Measurements from ENCODE around the gene INA. TPM values are rescaled to one million over a fixed set of nuclear protein-coding genes. Genes with fewer than 3 reads are reported as not detected.
A peak's percentile ranks its signal among the peaks of the same experiment; 100 is the strongest.
"Not testable (repeated sequence)": the region's sequence is repeated elsewhere in the genome, so short reads cannot be mapped to it uniquely, and the experiment has no call there.

INA gene
- polyA plus RNA-seq, 1 donor, result 16.9 TPM

GRCh38 chr10:103244666-103245271 lies 32.2 kb upstream of the INA start:
- Histone ChIP-seq H3K27me3 (ENCODE audit: control insufficient read depth, insufficient read depth, low read length) (no peaks in the 10 kb centered on the region), H3K36me3 (ENCODE audit: control insufficient read depth, insufficient read depth, low read length) (no peaks in the 10 kb centered on the region), H3K9me3 (ENCODE audit: control insufficient read depth, low read depth, low read length) (no peaks in the 10 kb centered on the region), H3K4me1 (ENCODE audit: control insufficient read depth, insufficient read depth, low read length) (peaks cover 25% of the 10 kb centered on the region), H3K27ac (ENCODE audit: low read length) (no peak overlapping the region), H3K4me3 (ENCODE audit: low read length) (no peak overlapping the region)
- peak; percentile 70 to 81 for DNase-seq
- WGBS (ENCODE audit: insufficient coverage, low lambda C conversion rate), result no CpG with 5 or more reads among the region's 9 CpGs

- 100% methylated on average over 3 of the region's 7 CpGs for WGBS (ENCODE audit: insufficient coverage, low lambda C conversion rate)
- DNase-seq; H3K27me3 ChIP-seq (ENCODE audit: control insufficient read depth, insufficient read depth, low read length); H3K4me3 ChIP-seq (ENCODE audit: low read length); H3K27ac ChIP-seq (ENCODE audit: low read length); H3K9me3 ChIP-seq (ENCODE audit: control insufficient read depth, low read depth, low read length); H3K36me3 ChIP-seq (ENCODE audit: control insufficient read depth, insufficient read depth, low read length): not testable (repeated sequence)
- peaks cover 17% of the 10 kb centered on the region for H3K4me1 ChIP-seq (ENCODE audit: control insufficient read depth, insufficient read depth, low read length)
Observed at GRCh38 chr10:103245587-103245986, 31.4 kb upstream of the INA start, which contains the start of gene RPEL1. Gene RPEL1 (plus strand): TSS chr10:103245887. CDS start chr10:103245997, 110 bp downstream.

DNA sequence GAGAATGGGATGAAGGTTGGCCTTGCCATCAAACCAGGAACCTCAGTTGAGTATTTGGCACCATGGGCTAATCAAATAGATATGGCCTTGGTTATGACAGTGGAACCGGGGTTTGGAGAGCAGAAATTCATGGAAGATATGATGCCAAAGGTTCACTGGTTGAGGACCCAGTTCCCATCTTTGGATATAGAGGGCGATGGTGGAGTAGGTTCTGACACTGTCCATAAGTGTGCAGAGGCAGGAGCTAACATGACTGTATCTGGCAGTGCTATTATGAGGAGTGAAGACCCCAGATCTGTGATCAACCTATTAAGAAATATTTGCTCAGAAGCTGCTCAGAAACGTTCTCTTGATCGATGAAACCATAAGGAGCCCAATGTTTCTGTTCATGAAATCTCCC lies 30.6 kb upstream of the INA start:
- no peak overlapping the region for H3K27ac ChIP-seq (ENCODE audit: low read length)
- 40% methylated on average over 1 of the region's 4 CpGs for WGBS (ENCODE audit: insufficient coverage, low lambda C conversion rate)
- DNase-seq, result no peak
- H3K36me3 ChIP-seq (ENCODE audit: control insufficient read depth, insufficient read depth, low read length), result no peaks in the 10 kb centered on the region
- peaks cover 6% of the 10 kb centered on the region for H3K9me3 ChIP-seq (ENCODE audit: control insufficient read depth, low read depth, low read length)
- H3K27me3 ChIP-seq (ENCODE audit: control insufficient read depth, insufficient read depth, low read length), result no peaks in the 10 kb centered on the region
- H3K4me3 ChIP-seq (ENCODE audit: low read length), result no peak overlapping the region
- H3K4me1 ChIP-seq (ENCODE audit: control insufficient read depth, insufficient read depth, low read length), result peaks cover 10% of the 10 kb centered on the region

DNA sequence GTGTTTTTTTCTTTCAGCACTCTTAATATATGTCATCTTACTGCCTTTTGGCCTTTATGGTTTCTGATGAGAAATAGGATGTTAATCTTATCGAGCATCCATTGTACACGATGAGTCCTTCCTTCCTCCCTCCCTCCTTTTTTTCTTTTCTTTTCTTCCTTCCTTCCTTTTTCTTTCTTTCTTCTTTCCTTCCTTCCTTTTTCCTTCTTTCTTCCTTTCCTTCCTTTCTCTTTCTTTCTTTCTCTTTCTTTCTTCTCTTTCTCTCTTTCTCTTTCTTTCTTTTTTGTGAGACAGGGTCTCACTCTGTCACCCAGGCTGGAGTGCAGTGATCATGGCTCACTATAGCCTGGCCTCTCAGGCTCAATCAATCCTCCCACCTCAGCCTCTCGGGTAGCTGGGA lies 22.8 kb upstream of the INA start:
- H3K4me1 ChIP-seq (ENCODE audit: control insufficient read depth, insufficient read depth, low read length), result no peaks in the 10 kb centered on the region
- 97% methylated on average over 2 of the region's 3 CpGs for WGBS (ENCODE audit: insufficient coverage, low lambda C conversion rate)
- H3K9me3 ChIP-seq (ENCODE audit: control insufficient read depth, low read depth, low read length), result peaks cover 6% of the 10 kb centered on the region
- H3K4me3 ChIP-seq (ENCODE audit: low read length), result no peak overlapping the region
- H3K36me3 ChIP-seq (ENCODE audit: control insufficient read depth, insufficient read depth, low read length), result no peaks in the 10 kb centered on the region
- no peaks in the 10 kb centered on the region for H3K27me3 ChIP-seq (ENCODE audit: control insufficient read depth, insufficient read depth, low read length)
- H3K27ac ChIP-seq (ENCODE audit: low read length), result no peak overlapping the region
- no peak for DNase-seq

DNA sequence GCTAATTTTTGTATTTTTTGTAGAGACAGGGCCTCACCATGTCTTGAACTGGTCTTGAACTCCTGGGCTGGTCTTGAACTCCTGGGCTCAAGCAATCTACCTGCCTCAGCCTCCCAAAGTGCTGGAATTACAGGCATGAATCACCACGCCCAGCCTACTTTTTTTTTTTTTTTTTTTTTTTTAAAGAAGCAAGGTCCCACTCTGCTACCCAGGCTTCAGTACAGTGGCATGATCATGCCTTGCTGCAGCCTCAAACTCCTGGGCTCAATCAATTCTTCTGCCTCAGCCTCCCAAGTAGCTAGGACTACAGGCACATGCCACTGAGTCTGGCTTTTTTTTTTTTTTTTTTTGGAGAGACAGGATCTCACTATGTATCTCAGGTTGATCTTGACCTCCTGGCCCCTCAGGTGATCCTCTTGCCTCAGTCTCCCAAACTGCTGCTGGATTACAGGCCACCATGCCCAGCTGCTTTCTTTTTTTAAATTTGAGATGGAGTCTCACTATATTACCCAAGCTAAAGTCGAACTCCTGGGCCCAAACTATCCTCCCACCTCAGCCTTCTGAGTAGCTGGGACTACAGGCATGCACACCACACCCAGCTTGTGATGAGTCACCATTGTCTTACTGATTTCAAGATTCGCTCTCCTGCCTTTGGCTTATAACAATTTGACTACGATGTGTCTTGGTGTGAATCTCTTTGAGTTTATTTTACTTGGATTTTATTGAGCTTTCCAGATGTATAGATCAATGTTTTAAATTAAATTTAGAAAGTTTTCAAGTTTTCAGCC lies 22.2 kb upstream of the INA start:
- H3K36me3 ChIP-seq (ENCODE audit: control insufficient read depth, insufficient read depth, low read length), result no peaks in the 10 kb centered on the region
- WGBS (ENCODE audit: insufficient coverage, low lambda C conversion rate), result 83% methylated on average over 2 of the region's 4 CpGs
- no peak overlapping the region for H3K4me3 ChIP-seq (ENCODE audit: low read length)
- DNase-seq, result no peak
- no peak overlapping the region for H3K27ac ChIP-seq (ENCODE audit: low read length)
- H3K27me3 ChIP-seq (ENCODE audit: control insufficient read depth, insufficient read depth, low read length), result no peaks in the 10 kb centered on the region
- peaks cover 6% of the 10 kb centered on the region for H3K9me3 ChIP-seq (ENCODE audit: control insufficient read depth, low read depth, low read length)
- H3K4me1 ChIP-seq (ENCODE audit: control insufficient read depth, insufficient read depth, low read length), result no peaks in the 10 kb centered on the region

DNA sequence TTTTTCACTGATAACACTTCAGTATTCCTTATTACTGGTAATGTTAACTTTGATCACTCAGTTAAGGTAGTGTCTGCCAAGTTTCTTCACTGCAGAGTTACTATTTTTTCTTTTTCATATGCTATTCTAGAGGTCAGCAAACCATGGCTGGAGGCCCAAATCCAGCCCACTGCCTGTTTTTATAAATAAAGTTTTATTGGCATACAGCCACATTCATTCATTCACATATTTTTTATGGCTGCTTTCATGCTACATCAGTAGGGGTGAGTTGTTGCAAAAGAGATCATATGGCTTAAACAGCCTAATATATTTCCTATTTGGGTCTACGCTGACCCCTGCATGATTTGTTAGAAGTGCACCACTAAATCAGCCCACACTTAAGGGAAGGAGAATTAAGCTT lies 20.3 kb upstream of the INA start:
- no peaks in the 10 kb centered on the region for H3K27me3 ChIP-seq (ENCODE audit: control insufficient read depth, insufficient read depth, low read length)
- no CpG with 5 or more reads among the region's 1 CpG for WGBS (ENCODE audit: insufficient coverage, low lambda C conversion rate)
- H3K4me1 ChIP-seq (ENCODE audit: control insufficient read depth, insufficient read depth, low read length), result no peaks in the 10 kb centered on the region
- DNase-seq, result no peak
- no peaks in the 10 kb centered on the region for H3K9me3 ChIP-seq (ENCODE audit: control insufficient read depth, low read depth, low read length)
- H3K36me3 ChIP-seq (ENCODE audit: control insufficient read depth, insufficient read depth, low read length), result no peaks in the 10 kb centered on the region
- H3K4me3 ChIP-seq (ENCODE audit: low read length), result no peak overlapping the region
- no peak overlapping the region for H3K27ac ChIP-seq (ENCODE audit: low read length)

DNA sequence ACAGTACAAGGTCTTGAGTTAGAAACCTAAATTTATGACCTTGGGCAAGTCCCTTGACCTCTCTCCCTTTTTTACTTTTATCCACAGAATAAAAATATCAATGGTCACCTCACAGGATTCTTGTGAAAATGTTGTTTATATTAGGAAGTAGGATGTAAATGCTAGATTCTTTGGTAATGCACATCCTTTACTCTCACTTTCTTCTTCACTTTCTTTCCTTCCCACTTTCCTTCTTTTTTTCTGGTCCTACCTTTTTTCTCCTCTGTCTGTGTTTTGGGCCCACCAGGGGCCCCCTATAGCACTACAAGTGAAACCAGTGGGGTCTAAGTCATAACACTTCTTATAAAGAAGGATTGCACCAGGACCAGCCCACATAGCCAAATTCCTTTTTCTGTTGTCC lies 19.1 kb upstream of the INA start:
- H3K27me3 ChIP-seq (ENCODE audit: control insufficient read depth, insufficient read depth, low read length), result no peaks in the 10 kb centered on the region
- no peaks in the 10 kb centered on the region for H3K36me3 ChIP-seq (ENCODE audit: control insufficient read depth, insufficient read depth, low read length)
- no peaks in the 10 kb centered on the region for H3K9me3 ChIP-seq (ENCODE audit: control insufficient read depth, low read depth, low read length)
- DNase-seq, result no peak
- no peak overlapping the region for H3K27ac ChIP-seq (ENCODE audit: low read length)
- no peaks in the 10 kb centered on the region for H3K4me1 ChIP-seq (ENCODE audit: control insufficient read depth, insufficient read depth, low read length)
- no peak overlapping the region for H3K4me3 ChIP-seq (ENCODE audit: low read length)

DNA sequence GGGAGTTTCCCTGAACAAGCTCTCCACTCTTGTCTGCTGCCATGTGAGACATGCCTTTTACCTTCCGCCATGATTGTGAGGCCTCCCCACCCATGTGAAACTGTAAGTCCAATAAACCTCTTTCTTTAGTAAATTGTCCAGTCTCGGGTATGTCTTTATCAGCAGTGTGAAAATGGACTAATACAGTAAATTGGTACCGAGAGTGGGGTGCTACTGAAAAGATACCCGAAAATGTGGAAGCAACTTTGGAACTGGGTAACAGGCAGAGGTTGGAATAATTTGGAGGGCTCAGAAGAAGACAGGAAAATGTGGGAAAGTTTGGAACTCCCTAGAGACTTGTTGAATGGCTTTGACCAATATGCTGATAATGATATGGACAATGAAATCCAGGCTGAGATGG lies 18.0 kb upstream of the INA start:
- H3K27ac ChIP-seq (ENCODE audit: low read length); DNase-seq: not testable (repeated sequence)
- WGBS (ENCODE audit: insufficient coverage, low lambda C conversion rate), result 100% methylated on average over 1 of the region's 4 CpGs

DNA sequence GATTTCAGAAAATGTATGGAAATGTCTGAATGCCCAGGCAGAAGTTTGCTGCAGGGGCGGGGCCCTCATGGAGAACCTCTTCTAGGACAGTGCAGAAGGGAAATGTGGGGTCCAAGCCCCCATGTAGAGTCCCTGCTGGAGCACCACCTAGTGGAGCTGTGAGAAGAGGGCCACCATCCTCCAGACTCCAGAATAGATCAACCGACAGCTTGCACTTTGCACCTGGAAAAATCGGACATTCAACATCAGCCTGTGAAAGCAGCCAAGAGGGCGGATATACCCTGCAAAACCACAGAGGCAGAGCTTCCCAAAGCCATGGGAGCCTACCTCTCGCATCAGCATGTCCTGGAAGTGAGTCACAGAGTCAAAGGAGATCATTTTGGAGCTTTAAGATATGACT lies 16.9 kb upstream of the INA start:
- Histone ChIP-seq H3K27me3 (ENCODE audit: control insufficient read depth, insufficient read depth, low read length) (no peaks in the 10 kb centered on the region), H3K9me3 (ENCODE audit: control insufficient read depth, low read depth, low read length) (no peaks in the 10 kb centered on the region)

More for the DNA sequence above, 18.0 kb upstream of the INA start:
- H3K27me3 ChIP-seq (ENCODE audit: control insufficient read depth, insufficient read depth, low read length); H3K4me3 ChIP-seq (ENCODE audit: low read length); H3K9me3 ChIP-seq (ENCODE audit: control insufficient read depth, low read depth, low read length); H3K4me1 ChIP-seq (ENCODE audit: control insufficient read depth, insufficient read depth, low read length); H3K36me3 ChIP-seq (ENCODE audit: control insufficient read depth, insufficient read depth, low read length): not testable (repeated sequence)

DNA sequence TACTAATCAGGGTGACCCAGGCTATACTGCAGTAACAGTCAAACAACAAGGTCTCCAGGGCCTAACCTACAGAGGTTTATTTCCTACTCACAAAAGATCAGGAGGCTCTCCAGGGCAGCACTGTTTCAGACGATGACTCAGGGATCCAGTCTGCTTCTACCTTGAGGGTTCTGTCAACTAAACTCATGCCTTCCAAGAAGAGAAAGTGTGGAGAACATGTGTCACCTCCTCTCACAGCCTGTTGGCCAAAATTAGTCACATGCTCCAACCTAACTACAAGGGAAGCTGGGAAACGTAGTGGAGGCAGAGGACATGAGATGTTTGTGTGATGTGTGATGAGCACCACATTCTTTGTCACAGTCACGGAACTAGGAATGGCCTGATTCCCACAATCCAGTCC lies 14.7 kb upstream of the INA start:
- Histone ChIP-seq H3K4me1 (ENCODE audit: control insufficient read depth, insufficient read depth, low read length) (no peaks in the 10 kb centered on the region), H3K9me3 (ENCODE audit: control insufficient read depth, low read depth, low read length) (no peaks in the 10 kb centered on the region), H3K36me3 (ENCODE audit: control insufficient read depth, insufficient read depth, low read length) (no peaks in the 10 kb centered on the region), H3K27ac (ENCODE audit: low read length) (no peak overlapping the region), H3K4me3 (ENCODE audit: low read length) (no peak overlapping the region), H3K27me3 (ENCODE audit: control insufficient read depth, insufficient read depth, low read length) (peaks cover 4% of the 10 kb centered on the region)
- no CpG with 5 or more reads among the region's 3 CpGs for WGBS (ENCODE audit: insufficient coverage, low lambda C conversion rate)
- no peak for DNase-seq

More for the DNA sequence above, 16.9 kb upstream of the INA start:
- Histone ChIP-seq H3K36me3 (ENCODE audit: control insufficient read depth, insufficient read depth, low read length) (no peaks in the 10 kb centered on the region), H3K4me1 (ENCODE audit: control insufficient read depth, insufficient read depth, low read length) (no peaks in the 10 kb centered on the region), H3K4me3 (ENCODE audit: low read length) (no peak overlapping the region), H3K27ac (ENCODE audit: low read length) (no peak overlapping the region)
- no CpG with 5 or more reads among the region's 5 CpGs for WGBS (ENCODE audit: insufficient coverage, low lambda C conversion rate)
- no peak for DNase-seq
